Skeletal muscle satellite cell (primary cell): Measurements from ENCODE around the gene DGKI.

ENCODE experiments used
- H3K27me3 ChIP-seq: 2 replicates; pipeline ENCODE4 v1.7.0; 2013; ENCODE audit warnings: low read length; ENCODE audit not compliant: control insufficient read depth, insufficient read depth
- H3K36me3 ChIP-seq: 2 replicates; pipeline ENCODE4 v1.7.0; 2013; ENCODE audit warnings: mild to moderate bottlenecking, control low read depth, low read length; ENCODE audit not compliant: insufficient read depth
- H3K4me1 ChIP-seq: 2 replicates; pipeline ENCODE4 v1.7.0; 2013; ENCODE audit warnings: low read length; ENCODE audit not compliant: control insufficient read depth, insufficient read depth
- H3K4me2 ChIP-seq: 2 replicates; pipeline ENCODE4 v1.7.0; 2013; ENCODE audit warnings: mild to moderate bottlenecking, low read length
- H3K4me3 ChIP-seq: 2 replicates; pipeline ENCODE4 v1.7.0; 2013; ENCODE audit warnings: low read length
- H3K9ac ChIP-seq: 2 replicates; pipeline ENCODE4 v1.7.0; 2013; ENCODE audit warnings: mild to moderate bottlenecking, low read depth, low read length, moderate library complexity
- H3K9me3 ChIP-seq: replicated peaks from 2 replicates; pipeline ENCODE4 v1.7.0; 2013; ENCODE audit warnings: mild to moderate bottlenecking, control low read depth, low read length

Gene DGKI

DNA sequence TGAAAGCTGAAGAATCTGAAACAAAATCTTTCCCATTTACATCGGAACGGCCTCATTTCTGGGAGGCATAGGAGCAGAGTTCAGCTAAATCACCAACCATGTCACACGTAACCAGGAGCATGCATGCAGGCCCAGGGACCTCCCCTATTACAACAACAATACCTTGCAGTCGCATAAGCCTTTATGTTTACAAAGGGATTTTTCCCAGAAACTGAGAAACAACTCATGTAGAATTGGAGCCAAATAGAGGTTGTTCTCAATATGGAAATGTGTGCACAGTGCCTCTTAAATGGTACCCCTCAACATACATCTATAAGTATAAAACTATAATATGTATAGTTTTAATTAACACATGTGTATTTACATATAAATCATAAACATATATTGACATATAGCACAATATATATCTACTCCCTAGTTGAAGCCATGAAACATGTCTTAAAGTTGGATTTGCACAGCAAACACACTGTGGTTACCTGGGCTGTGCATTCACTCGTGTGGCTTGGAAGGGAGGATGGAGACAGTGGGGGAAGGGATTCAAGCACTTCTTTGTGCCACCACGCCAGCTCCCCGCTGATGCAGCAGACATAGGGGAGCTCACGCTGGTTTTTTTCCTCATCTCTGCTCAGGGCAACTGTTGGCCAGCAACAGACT, 35.0 kb upstream of the DGKI start:
- no peaks in the 10 kb centered on the region for H3K9me3 ChIP-seq
- H3K36me3 ChIP-seq, result peaks cover 60% of the 10 kb centered on the region
- H3K27me3 ChIP-seq, result no peaks in the 10 kb centered on the region
- H3K9ac ChIP-seq, result peak overlapping the region; percentile 32
- H3K4me1 ChIP-seq, result peaks cover 80% of the 10 kb centered on the region
- H3K4me2 ChIP-seq, result peak overlapping the region; percentile 24
- H3K4me3 ChIP-seq, result no peak overlapping the region

GRCh38 chr7:137880432-137880831, 33.7 kb upstream of the DGKI start:
- Histone ChIP-seq H3K9me3 (no peaks in the 10 kb centered on the region), H3K27me3 (no peaks in the 10 kb centered on the region), H3K36me3 (peaks cover 59% of the 10 kb centered on the region), H3K9ac (peak overlapping the region; percentile 82), H3K4me2 (peak overlapping the region; percentile 62), H3K4me3 (peak overlapping the region; percentile 14), H3K4me1 (peaks cover 85% of the 10 kb centered on the region)

- Histone ChIP-seq H3K9ac (peak overlapping the region; percentile 82), H3K27me3 (no peaks in the 10 kb centered on the region), H3K4me1 (peaks cover 91% of the 10 kb centered on the region), H3K4me2 (peak overlapping the region; percentile 42), H3K36me3 (peaks cover 54% of the 10 kb centered on the region), H3K9me3 (no peaks in the 10 kb centered on the region), H3K4me3 (no peak overlapping the region)
Measured at GRCh38 chr7:137879357-137880158, 32.8 kb upstream of the DGKI start.

DNA sequence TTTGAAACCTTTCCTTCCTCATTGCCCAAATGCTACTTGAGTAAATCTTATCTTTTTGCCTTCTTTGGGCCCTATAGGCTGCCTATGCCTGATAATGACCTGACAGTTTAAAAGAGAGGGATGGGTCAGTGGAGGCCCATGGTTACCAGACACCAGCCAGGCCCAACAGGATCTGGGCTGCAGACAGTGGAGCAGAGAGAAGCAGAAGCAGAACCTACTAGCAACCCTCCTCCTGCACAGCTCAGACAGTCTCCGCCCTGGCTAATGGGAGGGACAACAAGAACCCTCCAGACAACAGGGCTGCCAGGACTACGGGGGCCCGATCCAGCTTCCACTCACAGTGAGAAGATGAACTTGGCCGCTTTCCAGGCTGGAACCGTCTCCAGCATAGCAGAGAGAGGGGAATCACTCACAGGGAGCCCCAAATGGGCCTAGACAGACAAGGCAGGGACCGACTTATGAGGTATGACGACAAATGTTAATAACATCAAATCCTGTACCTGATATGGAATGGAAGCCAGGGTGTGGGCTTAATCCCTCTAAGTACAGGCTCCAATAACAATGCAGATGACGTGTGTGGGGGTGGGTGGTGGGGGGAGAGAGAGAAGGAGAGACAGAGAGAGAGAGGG, 31.7 kb upstream of the DGKI start:
- Histone ChIP-seq H3K9ac (peak overlapping the region; percentile 82), H3K9me3 (no peaks in the 10 kb centered on the region), H3K27me3 (no peaks in the 10 kb centered on the region), H3K4me2 (peak overlapping the region; percentile 42), H3K4me1 (peaks cover 95% of the 10 kb centered on the region), H3K4me3 (peak overlapping the region; percentile 16), H3K36me3 (peaks cover 48% of the 10 kb centered on the region)

DNA sequence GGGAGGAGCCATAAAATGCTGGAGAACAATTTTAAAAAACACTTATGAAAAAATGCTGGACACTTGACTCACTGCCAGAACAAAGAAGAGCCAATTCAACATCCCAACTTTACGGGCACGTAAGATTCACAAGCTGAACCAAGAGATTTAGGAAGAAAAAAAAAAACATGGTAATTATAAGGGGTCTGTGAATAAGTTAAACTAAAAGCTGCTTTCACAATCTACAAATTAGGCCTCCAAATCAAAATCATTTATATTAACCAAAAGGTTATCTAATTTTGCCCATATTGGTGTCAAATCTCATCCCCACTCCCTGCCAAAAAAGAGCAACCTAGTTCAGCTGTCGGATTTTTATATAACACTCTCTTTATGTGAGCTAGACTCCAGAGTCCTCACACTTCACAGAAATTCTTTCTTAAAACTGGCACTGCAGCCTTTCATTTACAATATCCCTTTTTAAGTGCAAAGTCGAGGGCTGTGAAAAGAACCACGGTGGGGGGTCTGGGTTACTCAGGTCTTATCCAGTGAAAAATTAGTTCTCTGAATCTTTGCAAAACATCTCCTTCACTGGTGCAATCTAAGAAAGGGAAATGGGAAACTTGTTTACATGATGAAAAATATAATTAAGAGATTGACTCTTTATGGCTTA, 30.4 kb upstream of the DGKI start:
- no peak overlapping the region for H3K4me3 ChIP-seq
- peaks cover 94% of the 10 kb centered on the region for H3K4me1 ChIP-seq
- H3K27me3 ChIP-seq, result no peaks in the 10 kb centered on the region
- peaks cover 54% of the 10 kb centered on the region for H3K36me3 ChIP-seq
- H3K4me2 ChIP-seq, result no peak overlapping the region
- no peak overlapping the region for H3K9ac ChIP-seq
- H3K9me3 ChIP-seq, result no peaks in the 10 kb centered on the region

GRCh38 chr7:137875746-137876145, 29.0 kb upstream of the DGKI start:
- peaks cover 80% of the 10 kb centered on the region for H3K4me1 ChIP-seq
- H3K36me3 ChIP-seq, result peaks cover 53% of the 10 kb centered on the region
- H3K9ac ChIP-seq, result peak overlapping the region; percentile 56
- no peak overlapping the region for H3K4me3 ChIP-seq
- no peaks in the 10 kb centered on the region for H3K27me3 ChIP-seq
- no peak overlapping the region for H3K4me2 ChIP-seq
- H3K9me3 ChIP-seq, result no peaks in the 10 kb centered on the region

GRCh38 chr7:137873979-137874777, 27.4 kb upstream of the DGKI start:
- no peak overlapping the region for H3K4me3 ChIP-seq
- H3K4me1 ChIP-seq, result peaks cover 65% of the 10 kb centered on the region
- H3K27me3 ChIP-seq, result no peaks in the 10 kb centered on the region
- no peaks in the 10 kb centered on the region for H3K9me3 ChIP-seq
- peaks cover 46% of the 10 kb centered on the region for H3K36me3 ChIP-seq
- H3K4me2 ChIP-seq, result peak overlapping the region; percentile 17
- H3K9ac ChIP-seq, result peak overlapping the region; percentile 80

GRCh38 chr7:137873524-137873923, 26.8 kb upstream of the DGKI start:
- Histone ChIP-seq H3K4me1 (peaks cover 59% of the 10 kb centered on the region), H3K36me3 (peaks cover 46% of the 10 kb centered on the region), H3K4me2 (peak overlapping the region; percentile 17), H3K4me3 (no peak overlapping the region), H3K27me3 (no peaks in the 10 kb centered on the region), H3K9ac (peak overlapping the region; percentile 80), H3K9me3 (no peaks in the 10 kb centered on the region)

DNA sequence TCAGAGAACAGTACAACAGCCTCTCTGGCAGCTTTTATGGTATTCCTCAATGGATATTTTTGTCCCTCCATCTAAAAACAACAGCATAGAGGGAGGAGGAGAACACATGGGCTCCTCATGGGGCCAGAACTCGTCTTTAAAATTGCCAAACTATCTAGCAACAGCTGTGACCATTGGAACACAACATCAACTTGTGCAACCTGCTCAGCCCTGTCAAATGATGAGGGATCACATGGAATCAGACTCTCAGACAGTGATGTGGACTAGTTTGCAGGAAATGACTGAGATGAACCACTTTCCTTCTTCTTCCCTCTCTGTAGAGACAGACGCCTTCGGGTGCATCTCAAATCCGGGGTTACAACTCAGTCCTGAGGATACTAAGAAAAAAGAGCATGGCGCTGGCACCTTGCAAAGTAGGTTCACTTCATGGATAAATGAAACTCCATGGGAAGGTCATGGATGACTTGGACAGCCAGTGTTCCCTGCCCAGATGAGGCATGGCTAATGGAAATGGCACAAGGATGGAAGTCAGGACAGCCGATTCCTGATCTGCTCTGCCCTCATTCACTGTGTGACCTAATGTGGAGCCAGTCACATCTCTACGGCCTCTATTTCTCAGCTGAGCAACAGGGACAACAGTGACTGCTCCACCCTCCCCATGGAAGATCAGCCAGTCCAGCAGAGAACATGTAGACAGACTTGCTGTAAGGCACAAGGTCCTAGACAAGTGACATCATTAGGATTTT, 24.6 kb upstream of the DGKI start:
- no peak overlapping the region for H3K9ac ChIP-seq
- H3K4me3 ChIP-seq, result no peak overlapping the region
- no peak overlapping the region for H3K4me2 ChIP-seq
- H3K4me1 ChIP-seq, result peaks cover 38% of the 10 kb centered on the region
- H3K9me3 ChIP-seq, result no peaks in the 10 kb centered on the region
- H3K36me3 ChIP-seq, result peaks cover 50% of the 10 kb centered on the region
- H3K27me3 ChIP-seq, result no peaks in the 10 kb centered on the region

DNA sequence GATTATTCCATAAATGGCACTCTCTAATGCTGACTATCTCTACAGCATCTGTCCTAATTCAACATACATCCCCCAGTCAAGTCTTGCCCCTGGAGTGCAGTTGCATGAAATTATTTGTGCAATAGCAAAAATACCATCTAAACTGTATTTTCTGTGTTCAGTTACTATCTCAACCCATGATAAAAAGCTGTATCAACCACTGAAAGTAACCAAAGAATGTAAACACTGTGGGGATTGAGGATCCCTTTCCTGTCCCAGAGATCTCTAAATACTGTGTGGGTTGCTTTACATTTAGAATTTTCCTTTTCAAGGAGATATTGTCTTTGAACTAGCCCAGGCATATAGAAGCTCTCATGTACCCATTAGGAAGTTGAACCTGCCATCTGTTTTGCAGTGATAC, 23.9 kb upstream of the DGKI start:
- H3K36me3 ChIP-seq, result peaks cover 50% of the 10 kb centered on the region
- H3K4me3 ChIP-seq, result no peak overlapping the region
- H3K27me3 ChIP-seq, result no peaks in the 10 kb centered on the region
- H3K9ac ChIP-seq, result no peak overlapping the region
- H3K9me3 ChIP-seq, result no peaks in the 10 kb centered on the region
- H3K4me1 ChIP-seq, result peaks cover 33% of the 10 kb centered on the region
- H3K4me2 ChIP-seq, result no peak overlapping the region
